AG04450 (cell line): ENCODE measurements around the gene ZC3H8. TPM values are rescaled to one million over a fixed set of nuclear protein-coding genes. Genes with fewer than 3 reads are reported as not detected.

Source experiments
- CTCF ChIA-PET: fragments of 300-600, 350-600 bp; formaldehyde crosslinking; extraction: SDS; loops from one replicate; lab custom pipeline; 2022; ENCODE audit warnings: antibody characterized with exemption, inconsistent platforms; lab: Charles Lee
- POLR2A ChIA-PET: fragments of 350-600 bp; formaldehyde crosslinking; extraction: SDS; loops from one replicate; lab custom pipeline; 2021; ENCODE audit warnings: antibody characterized with exemption, inconsistent platforms; lab: Yijun Ruan, JAX
- DNase-seq: peaks from one replicate; pipeline ENCODE4 v3.0.0-alpha.2; 2011; ENCODE audit warnings: low read depth, low spot score
- H3K27ac ChIP-seq: one replicate; pipeline ENCODE4 v1.5.1; 2012; ENCODE audit warnings: low read depth, low read length, control low read depth
- H3K27me3 ChIP-seq: one replicate; pipeline ENCODE4 v1.6.0; 2012; ENCODE audit warnings: low read length; ENCODE audit not compliant: control insufficient read depth, insufficient read depth
- H3K4me3 ChIP-seq: 2 replicates; pipeline ENCODE4 v1.5.1; 2011; ENCODE audit warnings: mild to moderate bottlenecking, low read depth, low read length, control low read depth
- H3K9me3 ChIP-seq: 2 replicates; pipeline ENCODE4 v1.5.1; 2012; ENCODE audit warnings: low read length; ENCODE audit not compliant: control insufficient read depth, insufficient read depth
- CTCF ChIP-seq: IDR thresholded peaks from 2 replicates; pipeline ENCODE4 v1.5.1; 2011; ENCODE audit warnings: low read depth, low read length, control low read depth, inconsistent platforms
- polyA plus RNA-seq: library from polyadenylated mRNA; depleted of rRNA; stranded (reverse); fragments of >200 nt; gene quantifications from 2 replicates; pipeline ENCODE4 v1.2.3, GENCODE V29; 2011

ZC3H8 gene
- polyA plus RNA-seq, 1 experiment, result 4.4 TPM

GRCh38 chr2:112175958-112176573, 78.8 kb downstream of the ZC3H8 start:
- no peak for TF ChIP-seq CTCF
- no peaks in the 10 kb centered on the region for H3K9me3 ChIP-seq
- no peak overlapping the region for H3K27ac ChIP-seq
- peaks cover 5% of the 10 kb centered on the region for H3K27me3 ChIP-seq
- POLR2A ChIA-PET, result no interaction called here
- no peak overlapping the region for H3K4me3 ChIP-seq
- CTCF ChIA-PET, result no interaction called here
- no peak for DNase-seq

GRCh38 chr2:112175333-112175732, 79.5 kb downstream of the ZC3H8 start:
- ChIA-PET CTCF (no interaction called here), POLR2A (no interaction called here)
- H3K27ac ChIP-seq, result no peak overlapping the region
- H3K9me3 ChIP-seq, result no peaks in the 10 kb centered on the region
- no peak for DNase-seq
- no peak overlapping the region for H3K4me3 ChIP-seq
- TF ChIP-seq CTCF, result no peak
- H3K27me3 ChIP-seq, result peaks cover 5% of the 10 kb centered on the region

- ChIA-PET CTCF (no interaction called here), POLR2A (no interaction called here)
- peaks cover 2% of the 10 kb centered on the region for H3K27me3 ChIP-seq
- no peak overlapping the region for H3K4me3 ChIP-seq
- TF ChIP-seq CTCF, result no peak
- H3K27ac ChIP-seq, result no peak overlapping the region
- no peaks in the 10 kb centered on the region for H3K9me3 ChIP-seq
- DNase-seq, result no peak
Observed at GRCh38 chr2:112174383-112174782, 80.5 kb downstream of the ZC3H8 start.

GRCh38 chr2:112173646-112174319, 81.1 kb downstream of the ZC3H8 start:
- Histone ChIP-seq H3K27me3 (peaks cover 2% of the 10 kb centered on the region), H3K27ac (no peak overlapping the region), H3K4me3 (no peak overlapping the region), H3K9me3 (no peaks in the 10 kb centered on the region)
- DNase-seq, result no peak
- no peak for TF ChIP-seq CTCF
- ChIA-PET CTCF (no interaction called here), POLR2A (no interaction called here)

- H3K27ac ChIP-seq, result no peak overlapping the region
- no peaks in the 10 kb centered on the region for H3K9me3 ChIP-seq
- no peak for DNase-seq
- H3K4me3 ChIP-seq, result no peak overlapping the region
- no peak for TF ChIP-seq CTCF
- ChIA-PET CTCF (no interaction called here), POLR2A (no interaction called here)
- H3K27me3 ChIP-seq, result peaks cover 2% of the 10 kb centered on the region
Observed at GRCh38 chr2:112170495-112170894, 84.3 kb downstream of the ZC3H8 start.
